K562 (cell line): ENCODE data around the gene PRPF8. TPM values are rescaled to one million over a fixed set of nuclear protein-coding genes. Genes with fewer than 3 reads are reported as not detected.

Experiments used
- BCOR ChIP-seq: fragments of 450-650 bp; IDR thresholded peaks from 2 replicates; pipeline ENCODE4 v1.6.1; 2016
- CBFA2T3 ChIP-seq: fragments of 450-650 bp; IDR thresholded peaks from 2 replicates; pipeline ENCODE4 v1.6.1; 2017
- HDAC3 ChIP-seq: fragments of 450-650 bp; IDR thresholded peaks from 2 replicates; pipeline ENCODE4 v1.6.1; 2018; ENCODE audit warnings: borderline replicate concordance, mild to moderate bottlenecking, moderate library complexity; ENCODE audit not compliant: partially characterized antibody
- JUNB ChIP-seq: fragments of 450-650 bp; formaldehyde crosslinking; conservative IDR thresholded peaks from 2 replicates; pipeline ENCODE4 v1.4.0; 2020; ENCODE audit warnings: mild to moderate bottlenecking
- LCOR ChIP-seq: sonication (generic); formaldehyde crosslinking; IDR thresholded peaks from 2 replicates; pipeline ENCODE4 v1.8.0; 2022; ENCODE audit warnings: mild to moderate bottlenecking, missing genetic modification reagents
- MTA3 ChIP-seq: fragments of 450-650 bp; formaldehyde crosslinking; IDR thresholded peaks from 2 replicates; pipeline ENCODE4 v1.6.1; 2017; ENCODE audit warnings: mild to moderate bottlenecking, borderline replicate concordance
- MYNN ChIP-seq, 2 experiments: sonication (generic); formaldehyde crosslinking in 1 of 2; IDR thresholded peaks; 2 replicates each; pipeline versions ENCODE4 v1.5.0 to v1.6.1; 2016 to 2020; ENCODE audit warnings: antibody characterized with exemption in 1 of 2, missing genetic modification reagents in 1 of 2
- NR2C1 ChIP-seq, 2 experiments: fragments of 450-650 bp; IDR thresholded peaks; 2 replicates each; pipeline ENCODE4 v1.6.1; 2017; ENCODE audit warnings: mild to moderate bottlenecking in 2 of 2, antibody characterized with exemption in 1 of 2, inconsistent platforms in 1 of 2, missing compliant biosample characterization in 1 of 2, missing genetic modification characterization in 1 of 2
- PHF20 ChIP-seq: fragments of 450-650 bp; IDR thresholded peaks from 2 replicates; pipeline ENCODE4 v1.6.1; 2018; ENCODE audit not compliant: partially characterized antibody
- SETDB1 ChIP-seq: IDR thresholded peaks from one replicate; pipeline ENCODE4 v1.6.1; 2012; ENCODE audit warnings: low read length, control low read depth, inconsistent platforms
- SIRT6 ChIP-seq: IDR thresholded peaks from one replicate; pipeline ENCODE4 v1.6.1; 2012; ENCODE audit warnings: low read depth, mild to moderate bottlenecking, control low read depth, inconsistent platforms, low read length, moderate library complexity
- SOX6 ChIP-seq: fragments of 450-650 bp; IDR thresholded peaks from 2 replicates; pipeline ENCODE4 v1.6.1; 2014; ENCODE audit warnings: mild to moderate bottlenecking
- U2AF1 ChIP-seq: fragments of 200-400 bp; formaldehyde crosslinking; optimal IDR thresholded peaks from 2 replicates; pipeline ENCODE3; 2017; ENCODE audit warnings: mild to moderate bottlenecking, low read depth, low read length, moderate library complexity
- ZFX ChIP-seq: sonication (generic); formaldehyde crosslinking; IDR thresholded peaks from 2 replicates; pipeline ENCODE4 v1.8.0; 2022; ENCODE audit warnings: mild to moderate bottlenecking, missing genetic modification reagents, moderate library complexity
- polyA plus RNA-seq, 8 experiments: library from polyadenylated mRNA; depleted of rRNA in 4 of 8; stranded (reverse) in 5 of 8; unstranded in 3 of 8; fragments of >200 nt; fragmentation: Nextera tagmentation in 2 of 8; fragmentation: Illumina TruSeq in 1 of 8; extraction: Ambion mirVana in 2 of 8; extraction: Trizol in 1 of 8; gene quantifications; 2 replicates each; pipeline versions ENCODE4 v1.2.1 to v1.2.3, GENCODE V29; 2011 to 2014; ENCODE audit warnings: inconsistent platforms in 1 of 8, missing spikeins in 1 of 8
- total RNA-seq, 7 experiments: library from RNA; depleted of rRNA in 6 of 7; stranded (reverse); fragments of >200 nt in 6 of 7; fragmentation: Illumina TruSeq in 2 of 7; extraction: Trizol in 2 of 7; gene quantifications; 2 replicates each; pipeline versions ENCODE4 v1.2.1 to v1.2.3, GENCODE V29; 2011 to 2021; ENCODE audit warnings: low replicate concordance in 1 of 7
- TF ChIP-seq, protein P1 (sequence below): fragments of 450-650 bp; IDR thresholded peaks from 2 replicates; pipeline ENCODE4 v1.6.1; 2016; ENCODE audit warnings: missing biosample characterization, missing genetic modification characterization
- TF ChIP-seq, protein P2 (sequence below), 2 experiments: fragments of 450-650 bp; IDR thresholded peaks; 2 replicates each; pipeline ENCODE4 v1.6.1; 2016; ENCODE audit warnings: mild to moderate bottlenecking in 2 of 2, borderline replicate concordance in 1 of 2, low read depth in 1 of 2, moderate library complexity in 1 of 2
- TF ChIP-seq, protein P3 (sequence below), 2 experiments: IDR thresholded peaks; 2 replicates each; pipeline ENCODE4 v1.6.1; 2012; ENCODE audit warnings: improper control_type of control experiment in 2 of 2, low read depth in 2 of 2, low read length in 2 of 2, borderline replicate concordance in 1 of 2

Gene PRPF8
- total and polyA plus RNA-seq, 9 of the 15 experiments (the other 6 are each of a cell fraction or from before 2014, with no cell fraction given), result 64.3 to 294 (median 85.9) TPM

DNA sequence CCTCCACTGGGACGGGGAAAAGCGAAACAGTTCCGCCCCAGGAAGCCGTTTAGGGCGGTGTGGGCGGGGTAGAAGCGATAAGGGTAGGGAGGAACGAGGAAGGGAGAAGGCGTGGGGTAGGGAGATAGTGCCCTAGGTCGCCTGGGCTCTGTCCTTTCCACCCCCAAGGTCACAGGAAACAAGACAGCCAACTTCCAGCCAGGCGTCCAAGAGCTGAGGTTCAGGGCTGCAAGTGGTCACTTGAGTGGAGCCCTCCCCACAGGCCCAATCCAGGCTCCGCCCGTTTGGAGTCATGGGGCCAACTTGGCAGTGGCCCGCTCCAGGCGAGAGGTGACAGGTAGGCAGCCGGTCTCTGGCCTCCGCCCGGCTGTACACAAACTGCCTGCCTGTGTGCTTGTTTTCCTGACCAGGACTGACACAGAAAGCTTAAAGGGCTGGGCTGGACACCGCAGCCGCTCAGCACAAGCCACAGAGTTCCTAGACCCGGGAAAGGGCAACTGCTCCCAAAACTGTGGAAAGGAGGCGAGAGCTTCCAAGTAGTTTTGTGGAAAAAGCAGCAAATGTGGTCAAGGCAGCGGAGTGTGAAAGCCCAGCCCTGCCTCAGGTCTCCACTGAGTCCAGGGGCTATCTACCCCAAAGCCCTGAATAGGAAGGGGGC, 34.7 kb downstream of the PRPF8 start, which contains the start of gene RILP (continued):
- TF ChIP-seq, protein P1, sequence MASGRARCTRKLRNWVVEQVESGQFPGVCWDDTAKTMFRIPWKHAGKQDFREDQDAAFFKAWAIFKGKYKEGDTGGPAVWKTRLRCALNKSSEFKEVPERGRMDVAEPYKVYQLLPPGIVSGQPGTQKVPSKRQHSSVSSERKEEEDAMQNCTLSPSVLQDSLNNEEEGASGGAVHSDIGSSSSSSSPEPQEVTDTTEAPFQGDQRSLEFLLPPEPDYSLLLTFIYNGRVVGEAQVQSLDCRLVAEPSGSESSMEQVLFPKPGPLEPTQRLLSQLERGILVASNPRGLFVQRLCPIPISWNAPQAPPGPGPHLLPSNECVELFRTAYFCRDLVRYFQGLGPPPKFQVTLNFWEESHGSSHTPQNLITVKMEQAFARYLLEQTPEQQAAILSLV (tag), result no peak
- TF ChIP-seq U2AF1 (no peak), BCOR (peak; percentile 67), MYNN (IDR thresholded peaks at IDR 0.05) (peak; percentile 87), MYNN (CRISPR knock-in tag; IDR thresholded peaks at IDR 0.05) (no peak), SIRT6 (no peak), LCOR (peak; percentile 78; the same call in 1 of the 2 replicates), NR2C1 (IDR thresholded peaks at IDR 0.05) (peak; percentile 69), NR2C1 (tag; IDR thresholded peaks at IDR 0.05) (peak; percentile 71), SOX6 (peak; percentile 67), SETDB1 (no peak), PHF20 (no peak), CBFA2T3 (peak; percentile 92), MTA3 (peak; percentile 68), ZFX (CRISPR knock-in tag) (0 out of 2 replicates have a peak, but pooled peaks have one; percentile 11), JUNB (no peak), HDAC3 (peak; percentile 73)
- TF ChIP-seq, protein P2, sequence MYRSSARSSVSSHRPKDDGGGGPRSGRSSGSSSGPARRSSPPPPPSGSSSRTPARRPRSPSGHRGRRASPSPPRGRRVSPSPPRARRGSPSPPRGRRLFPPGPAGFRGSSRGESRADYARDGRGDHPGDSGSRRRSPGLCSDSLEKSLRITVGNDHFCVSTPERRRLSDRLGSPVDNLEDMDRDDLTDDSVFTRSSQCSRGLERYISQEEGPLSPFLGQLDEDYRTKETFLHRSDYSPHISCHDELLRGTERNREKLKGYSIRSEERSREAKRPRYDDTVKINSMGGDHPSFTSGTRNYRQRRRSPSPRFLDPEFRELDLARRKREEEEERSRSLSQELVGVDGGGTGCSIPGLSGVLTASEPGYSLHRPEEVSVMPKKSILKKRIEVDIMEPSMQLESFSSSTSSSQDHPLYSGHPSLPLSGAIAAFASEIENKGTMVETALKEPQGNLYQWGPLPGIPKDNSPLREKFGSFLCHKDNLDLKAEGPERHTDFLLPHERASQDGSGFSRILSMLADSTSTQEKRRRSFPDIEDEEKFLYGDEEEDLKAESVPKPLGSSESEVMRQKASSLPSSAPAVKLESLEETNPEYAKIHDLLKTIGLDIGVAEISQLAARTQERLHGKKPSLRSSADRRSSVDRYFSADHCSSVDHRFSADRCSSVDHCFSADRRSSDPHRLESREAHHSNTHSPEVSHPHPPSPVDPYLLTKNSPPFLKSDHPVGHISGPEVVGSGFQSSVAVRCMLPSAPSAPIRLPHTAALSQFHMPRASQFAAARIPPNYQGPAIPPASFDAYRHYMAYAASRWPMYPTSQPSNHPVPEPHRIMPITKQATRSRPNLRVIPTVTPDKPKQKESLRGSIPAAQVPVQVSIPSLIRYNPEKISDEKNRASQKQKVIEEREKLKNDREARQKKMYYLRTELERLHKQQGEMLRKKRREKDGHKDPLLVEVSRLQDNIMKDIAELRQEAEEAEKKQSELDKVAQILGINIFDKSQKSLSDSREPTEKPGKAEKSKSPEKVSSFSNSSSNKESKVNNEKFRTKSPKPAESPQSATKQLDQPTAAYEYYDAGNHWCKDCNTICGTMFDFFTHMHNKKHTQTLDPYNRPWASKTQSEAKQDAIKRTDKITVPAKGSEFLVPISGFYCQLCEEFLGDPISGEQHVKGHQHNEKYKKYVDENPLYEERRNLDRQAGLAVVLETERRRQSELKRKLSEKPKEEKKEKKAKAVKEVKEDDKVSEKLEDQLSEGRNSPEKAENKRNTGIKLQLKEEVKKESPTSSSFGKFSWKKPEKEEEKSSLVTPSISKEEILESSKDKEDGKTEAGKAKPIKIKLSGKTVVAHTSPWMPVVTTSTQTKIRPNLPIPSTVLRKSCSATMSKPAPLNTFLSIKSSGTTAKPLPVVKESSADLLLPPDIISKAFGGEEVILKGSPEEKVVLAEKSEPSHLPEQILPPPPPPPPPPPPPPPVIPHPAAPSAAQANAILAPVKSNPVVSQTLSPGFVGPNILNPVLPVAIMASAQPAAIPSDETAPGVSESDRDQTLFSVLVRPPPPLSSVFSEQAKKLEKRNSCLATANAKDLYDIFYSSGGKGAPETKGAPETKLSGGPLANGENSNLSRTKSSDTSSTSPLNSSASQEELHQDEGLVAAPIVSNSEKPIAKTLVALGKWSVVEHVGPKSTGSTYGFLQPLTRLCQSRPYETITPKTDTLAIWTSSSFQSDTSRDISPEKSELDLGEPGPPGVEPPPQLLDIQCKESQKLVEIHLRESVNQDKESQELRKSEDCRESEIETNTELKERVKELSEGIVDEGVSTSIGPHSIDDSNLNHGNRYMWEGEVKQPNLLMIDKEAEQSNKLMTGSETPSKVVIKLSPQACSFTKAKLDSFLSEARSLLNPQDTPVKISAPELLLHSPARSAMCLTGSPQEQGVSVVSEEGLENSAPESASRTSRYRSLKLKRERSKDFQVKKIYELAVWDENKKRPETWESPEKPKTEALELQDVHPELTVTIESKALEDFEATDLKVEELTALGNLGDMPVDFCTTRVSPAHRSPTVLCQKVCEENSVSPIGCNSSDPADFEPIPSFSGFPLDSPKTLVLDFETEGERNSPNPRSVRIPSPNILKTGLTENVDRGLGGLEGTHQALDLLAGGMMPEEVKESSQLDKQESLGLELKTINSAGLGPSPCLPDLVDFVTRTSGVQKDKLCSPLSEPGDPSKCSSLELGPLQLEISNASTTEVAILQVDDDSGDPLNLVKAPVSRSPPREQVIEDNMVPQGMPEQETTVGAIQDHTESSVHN (IDR thresholded peaks at IDR 0.05; ENCODE audit: borderline replicate concordance in 1 of 2, low read depth in 1 of 2), result no peak
- TF ChIP-seq, protein P3, sequence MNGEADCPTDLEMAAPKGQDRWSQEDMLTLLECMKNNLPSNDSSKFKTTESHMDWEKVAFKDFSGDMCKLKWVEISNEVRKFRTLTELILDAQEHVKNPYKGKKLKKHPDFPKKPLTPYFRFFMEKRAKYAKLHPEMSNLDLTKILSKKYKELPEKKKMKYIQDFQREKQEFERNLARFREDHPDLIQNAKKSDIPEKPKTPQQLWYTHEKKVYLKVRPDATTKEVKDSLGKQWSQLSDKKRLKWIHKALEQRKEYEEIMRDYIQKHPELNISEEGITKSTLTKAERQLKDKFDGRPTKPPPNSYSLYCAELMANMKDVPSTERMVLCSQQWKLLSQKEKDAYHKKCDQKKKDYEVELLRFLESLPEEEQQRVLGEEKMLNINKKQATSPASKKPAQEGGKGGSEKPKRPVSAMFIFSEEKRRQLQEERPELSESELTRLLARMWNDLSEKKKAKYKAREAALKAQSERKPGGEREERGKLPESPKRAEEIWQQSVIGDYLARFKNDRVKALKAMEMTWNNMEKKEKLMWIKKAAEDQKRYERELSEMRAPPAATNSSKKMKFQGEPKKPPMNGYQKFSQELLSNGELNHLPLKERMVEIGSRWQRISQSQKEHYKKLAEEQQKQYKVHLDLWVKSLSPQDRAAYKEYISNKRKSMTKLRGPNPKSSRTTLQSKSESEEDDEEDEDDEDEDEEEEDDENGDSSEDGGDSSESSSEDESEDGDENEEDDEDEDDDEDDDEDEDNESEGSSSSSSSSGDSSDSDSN (IDR thresholded peaks at IDR 0.05; ENCODE audit: borderline replicate concordance in 1 of 2, low read depth in 2 of 2, low read length in 2 of 2), result peak in 1 of 2 experiments; percentile 48; a peak in 2 of 4 replicates
